Measurements from ENCODE around the gene NFATC2.

Gene NFATC2

DNA sequence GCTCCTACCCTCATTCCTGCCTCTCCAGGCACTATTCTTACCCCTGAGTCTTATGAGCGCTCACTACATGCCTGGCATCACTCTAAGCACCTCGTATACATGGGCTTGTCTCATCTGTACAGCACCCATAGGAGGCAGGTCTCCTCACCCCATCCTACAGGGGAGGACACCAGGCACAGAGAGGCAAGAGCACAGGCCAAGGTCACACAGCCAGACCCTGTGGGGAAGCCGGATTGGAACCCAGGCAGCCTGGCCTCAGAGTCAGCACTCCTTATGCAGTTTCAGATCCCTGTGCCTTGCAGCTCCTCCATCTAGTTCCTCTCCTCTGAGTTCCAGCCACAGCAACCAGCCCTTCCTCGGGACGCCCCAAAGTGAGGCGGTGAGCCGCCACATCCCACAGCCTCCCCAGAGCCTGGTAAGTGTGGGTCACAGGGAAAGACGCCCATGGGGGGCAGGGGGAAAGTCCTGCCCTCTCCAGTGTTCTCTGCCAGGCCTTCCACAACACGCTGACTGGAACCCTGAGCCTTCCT, 103.3 kb downstream of the NFATC2 start:
- in situ Hi-C loops (cut with HindIII; ENCODE audit: low sequenced_read_pairs), result no loop called here

DNA sequence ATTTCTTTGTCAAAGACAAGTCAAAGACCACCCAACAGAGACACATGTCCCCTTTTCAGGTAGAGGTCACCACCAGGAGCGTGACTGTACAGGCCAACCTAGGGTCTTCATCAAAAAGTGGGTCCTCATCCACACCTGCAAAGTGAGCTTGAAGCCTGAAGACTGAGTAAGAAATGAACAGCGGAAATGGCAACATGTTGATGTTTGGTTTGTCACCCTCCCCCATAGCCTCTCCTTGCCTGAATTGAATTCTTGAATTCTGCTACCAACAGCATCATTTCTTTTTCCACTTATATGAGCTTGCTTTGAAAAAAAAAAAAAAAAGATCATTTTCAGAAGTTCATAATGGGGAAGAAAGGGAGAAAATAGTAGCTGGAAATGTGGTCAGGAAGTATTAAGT, 104.4 kb downstream of the NFATC2 start:
- in situ Hi-C loops (cut with HindIII; ENCODE audit: low sequenced_read_pairs), result no loop called here

DNA sequence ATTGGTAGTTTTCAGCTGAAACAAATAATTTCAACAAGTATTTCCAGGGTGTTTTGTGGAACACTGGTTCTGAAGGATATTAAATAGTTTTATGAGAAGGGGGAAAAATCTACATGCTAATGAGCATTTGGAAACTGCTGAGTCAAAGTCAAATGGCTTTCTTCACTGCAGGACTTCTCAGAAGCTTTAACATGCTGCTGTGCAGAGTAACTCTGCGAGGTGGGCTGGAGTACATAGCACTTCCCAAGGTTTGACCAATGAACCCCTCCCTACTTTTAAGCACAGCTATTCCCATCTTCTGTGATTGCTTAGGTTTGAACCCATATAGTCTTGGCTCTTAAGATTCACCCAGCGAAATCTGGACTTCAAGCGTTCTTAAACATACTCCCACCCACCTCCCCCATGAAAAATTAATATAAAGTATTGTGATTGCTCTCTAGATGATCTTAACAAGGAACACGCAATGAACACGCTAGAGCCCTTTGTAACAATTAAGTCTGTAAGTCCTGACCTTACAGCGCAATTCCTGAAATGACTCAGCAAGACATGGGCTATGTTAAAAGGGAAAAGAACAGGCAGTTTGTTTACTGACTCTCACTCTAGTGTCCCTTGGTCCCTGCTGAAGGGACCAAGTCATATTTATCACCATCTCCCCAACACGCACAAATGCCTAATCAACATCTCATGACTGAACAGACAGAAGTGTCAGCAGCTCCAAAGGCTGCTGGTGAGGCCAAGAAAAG, 105.2 kb downstream of the NFATC2 start:
- in situ Hi-C loops (cut with HindIII; ENCODE audit: low sequenced_read_pairs), result no loop called here

DNA sequence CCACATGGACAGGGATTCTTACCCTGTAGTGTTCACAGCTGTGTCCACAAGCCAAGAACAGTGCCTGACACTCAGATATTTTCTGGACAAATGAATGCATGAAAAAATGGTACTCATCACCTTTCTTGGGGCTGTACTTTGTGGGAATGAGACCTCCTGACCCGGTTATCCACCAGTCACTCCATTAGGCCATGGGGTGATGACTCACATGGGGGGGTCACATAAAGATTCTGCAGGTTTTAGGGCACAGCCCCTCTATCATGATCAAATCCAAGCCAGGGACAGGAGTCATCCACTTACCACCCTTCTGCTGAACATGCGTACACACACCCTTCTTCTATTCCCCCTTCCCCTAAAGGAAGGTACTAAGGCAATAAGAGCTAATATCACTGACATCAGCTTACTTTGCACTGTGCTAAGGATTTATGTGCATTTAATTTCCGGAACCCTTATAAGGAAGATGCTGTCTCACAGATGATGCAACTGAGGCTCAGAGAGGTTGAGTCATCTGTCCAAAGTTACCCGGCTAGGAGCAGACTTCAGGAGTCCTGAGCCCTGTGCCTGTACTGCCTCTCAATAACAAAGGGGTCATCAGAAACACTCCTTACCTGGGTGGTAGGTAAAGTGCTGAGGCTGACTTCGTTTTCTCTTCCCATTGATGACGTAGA, 107.8 kb downstream of the NFATC2 start:
- in situ Hi-C loops (cut with HindIII; ENCODE audit: low sequenced_read_pairs), result no loop called here

DNA sequence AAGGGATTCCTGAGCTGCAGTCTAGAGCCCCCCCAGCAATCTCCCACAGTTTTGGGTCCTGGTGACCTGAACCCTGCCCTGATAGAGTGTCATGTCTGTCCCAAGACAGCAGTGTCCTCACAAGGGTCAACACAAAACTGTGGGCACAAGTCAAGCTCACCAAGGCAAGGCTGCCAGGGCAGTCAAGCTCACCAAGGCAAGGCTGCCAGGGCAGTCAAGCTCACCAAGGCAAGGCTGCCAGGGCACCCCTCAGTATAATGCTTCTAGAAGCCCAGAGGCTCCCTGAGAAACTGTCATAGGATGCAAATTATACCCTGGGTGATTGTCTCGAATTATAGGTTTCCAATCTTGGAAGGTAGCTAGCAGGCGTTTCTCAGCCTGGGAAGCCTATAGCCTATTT, 108.5 kb downstream of the NFATC2 start:
- in situ Hi-C loops (cut with HindIII; ENCODE audit: low sequenced_read_pairs), result no loop called here

DNA sequence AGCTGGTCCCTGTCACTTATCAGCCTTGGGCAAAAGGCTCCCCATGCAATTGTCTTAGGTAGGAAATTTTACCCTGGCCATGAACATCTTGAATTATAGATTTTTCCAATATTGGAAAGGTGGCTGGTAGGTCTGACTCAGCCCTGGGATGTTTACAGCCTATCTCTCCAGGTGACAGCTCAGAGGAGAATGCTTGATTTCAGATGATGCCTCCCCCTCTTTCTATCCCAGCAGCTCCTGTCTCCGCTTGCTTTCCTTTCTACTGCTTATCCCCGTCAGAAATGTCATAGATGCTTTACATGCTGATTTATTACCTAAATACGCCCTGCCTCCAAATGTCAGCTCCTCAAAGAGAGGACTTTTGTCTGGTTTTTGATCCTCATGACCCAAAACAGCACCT, 109.6 kb downstream of the NFATC2 start:
- in situ Hi-C loops (cut with HindIII; ENCODE audit: low sequenced_read_pairs), result no loop called here

DNA sequence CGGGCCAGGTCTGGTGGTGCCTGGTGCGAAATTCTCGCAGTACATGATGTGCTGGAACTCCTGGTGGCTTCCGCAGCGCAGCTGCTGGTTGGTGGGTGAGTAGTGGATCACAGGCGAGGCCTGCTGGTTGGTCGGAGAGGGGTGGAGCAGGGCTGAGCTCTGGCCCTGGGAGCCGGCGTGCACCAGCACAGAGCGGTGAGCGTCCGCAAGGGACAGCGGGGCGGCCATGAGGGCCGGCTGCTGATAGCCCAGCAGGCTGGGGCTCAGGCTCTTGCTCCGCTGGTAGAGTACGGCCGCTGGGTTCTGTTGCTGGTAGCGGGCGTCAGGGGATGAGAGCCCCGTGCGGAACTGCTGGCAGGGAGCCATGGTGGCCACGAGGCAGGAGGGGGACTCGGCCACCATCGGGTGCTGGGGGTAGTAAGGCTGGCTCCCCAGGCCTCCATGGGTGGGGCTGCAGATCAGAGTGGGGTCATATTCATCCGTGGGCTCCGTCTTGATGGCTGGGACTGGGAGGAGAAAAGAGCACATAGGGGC, 110.2 kb downstream of the NFATC2 start:
- in situ Hi-C loops (cut with HindIII; ENCODE audit: low sequenced_read_pairs), result no loop called here

DNA sequence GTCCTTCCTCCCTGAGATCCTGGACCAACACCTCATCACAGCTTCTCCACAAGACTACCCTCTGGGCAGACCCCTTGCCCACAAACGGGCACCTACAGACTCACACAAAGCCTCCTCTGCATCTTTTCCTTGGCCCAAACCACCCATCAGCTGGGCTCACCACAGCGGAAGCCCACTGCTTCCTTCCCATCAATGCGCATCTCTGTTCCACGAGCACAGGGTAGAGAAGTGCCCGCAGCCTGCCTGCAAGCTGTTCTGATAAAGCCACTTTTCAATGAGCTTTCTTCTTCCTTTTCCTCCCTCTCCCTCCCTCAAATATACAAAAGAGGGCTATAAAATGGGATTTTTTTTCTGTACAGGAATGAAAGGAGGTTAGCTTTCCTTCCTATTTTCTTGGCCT, 111.2 kb downstream of the NFATC2 start:
- in situ Hi-C loops (cut with HindIII; ENCODE audit: low sequenced_read_pairs), result no loop called here

DNA sequence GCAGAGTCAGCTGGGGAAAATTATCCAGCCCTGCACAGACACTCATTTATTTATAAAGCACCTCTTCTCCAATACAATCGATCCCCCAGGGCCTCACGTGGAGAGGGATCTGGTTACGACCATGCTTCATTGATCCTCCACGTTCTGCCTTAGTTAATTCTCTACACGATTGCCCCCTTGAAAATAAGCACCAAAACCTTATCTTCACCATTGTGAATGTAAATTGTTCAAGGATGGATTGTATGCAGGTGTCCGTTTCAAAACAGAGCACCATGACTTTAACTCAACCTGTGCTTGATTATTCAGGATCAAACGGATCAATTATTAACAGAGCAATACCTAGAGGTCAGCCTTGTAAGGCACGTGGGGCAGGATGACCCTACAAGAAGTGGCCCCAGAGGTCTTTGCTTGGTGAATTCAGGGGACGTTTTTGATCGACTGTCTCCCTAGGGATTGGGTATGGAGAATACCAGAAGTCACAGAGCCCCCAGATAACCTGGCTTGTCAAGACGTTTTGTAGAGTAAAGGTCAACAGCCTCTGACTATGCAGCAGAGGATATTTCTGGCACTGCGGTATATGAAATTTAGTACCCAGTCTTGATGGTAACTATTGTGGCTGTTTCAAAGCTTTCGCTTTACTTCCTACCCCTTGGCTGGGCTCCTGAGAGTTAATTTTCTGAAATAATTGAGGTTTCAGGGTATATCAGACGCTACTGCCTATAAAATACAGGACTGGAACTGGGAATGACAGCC, 112.1 kb downstream of the NFATC2 start:
- in situ Hi-C loops (cut with HindIII; ENCODE audit: low sequenced_read_pairs), result no loop called here

DNA sequence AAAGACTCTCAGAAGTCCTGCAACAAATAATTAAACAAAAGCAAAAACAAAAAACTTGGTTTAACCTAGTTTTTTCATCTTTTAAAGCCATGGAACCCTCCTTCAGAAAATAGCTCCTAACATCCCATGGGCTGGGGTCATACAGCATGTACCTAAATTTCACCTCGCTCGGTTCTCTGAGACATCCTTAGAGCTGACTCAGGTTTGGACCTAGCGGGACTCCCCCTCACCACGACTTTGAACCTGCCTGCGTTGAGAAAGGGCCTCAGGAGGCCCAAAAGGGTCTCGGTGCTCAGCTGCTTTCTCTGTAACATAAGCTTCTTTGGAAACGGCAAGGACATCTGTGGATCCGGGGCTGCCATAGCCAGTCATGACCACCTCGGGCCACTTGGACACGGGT, 112.8 kb downstream of the NFATC2 start:
- in situ Hi-C loops (cut with HindIII; ENCODE audit: low sequenced_read_pairs), result no loop called here

DNA sequence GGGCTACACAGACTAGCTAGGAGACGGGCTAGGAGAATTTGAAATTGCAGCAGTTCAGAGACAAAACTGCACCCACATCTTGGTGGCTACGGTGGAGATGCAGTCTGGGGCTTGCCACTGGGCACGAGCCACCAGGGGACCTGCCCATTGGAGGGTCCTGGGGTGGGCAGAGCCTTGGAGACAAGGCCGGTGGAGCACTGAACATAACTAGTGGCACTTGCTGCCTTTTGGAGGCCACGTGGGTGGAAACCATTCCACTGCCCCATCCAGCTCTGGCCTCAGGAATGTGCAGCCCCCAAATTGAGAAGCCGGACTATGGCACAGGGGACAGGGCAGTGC, 113.4 kb downstream of the NFATC2 start:
- in situ Hi-C loops (cut with HindIII; ENCODE audit: low sequenced_read_pairs), result no loop called here

DNA sequence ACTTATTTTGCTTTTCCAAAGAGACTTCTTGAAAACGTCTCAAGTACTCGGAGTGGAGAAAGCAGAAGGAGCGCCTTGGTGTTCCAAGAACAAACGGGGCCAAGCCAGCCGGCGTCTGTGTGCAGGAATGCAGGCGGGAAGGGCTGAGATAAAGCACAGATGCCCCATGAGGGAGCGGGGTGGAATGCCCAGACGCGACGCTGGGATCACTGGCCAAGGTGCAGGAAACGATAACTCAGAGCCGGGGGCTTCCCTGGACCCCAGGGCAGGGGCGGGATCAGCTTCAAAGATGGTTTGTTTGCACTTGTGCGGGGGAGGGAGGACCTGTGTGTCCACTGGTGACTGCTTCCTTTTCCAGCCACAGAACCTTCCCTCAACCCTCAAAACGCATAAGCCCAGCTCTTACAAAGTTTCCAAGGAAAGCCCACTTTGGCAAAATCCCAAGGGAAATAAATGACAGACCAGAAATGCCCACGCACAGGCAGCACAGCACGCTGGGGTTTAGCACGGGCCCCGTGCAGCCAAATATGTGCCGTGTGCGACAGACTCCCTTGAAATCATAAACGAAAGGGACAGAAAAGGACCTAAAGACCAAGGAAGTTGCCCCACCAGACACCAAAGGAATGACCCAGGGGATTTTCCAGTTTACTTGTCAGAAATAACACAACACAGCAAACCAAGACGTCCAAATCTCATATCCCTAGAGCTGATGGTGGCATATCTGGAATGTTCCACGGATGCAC, 113.9 kb downstream of the NFATC2 start:
- in situ Hi-C loops (cut with HindIII; ENCODE audit: low sequenced_read_pairs), result no loop called here

DNA sequence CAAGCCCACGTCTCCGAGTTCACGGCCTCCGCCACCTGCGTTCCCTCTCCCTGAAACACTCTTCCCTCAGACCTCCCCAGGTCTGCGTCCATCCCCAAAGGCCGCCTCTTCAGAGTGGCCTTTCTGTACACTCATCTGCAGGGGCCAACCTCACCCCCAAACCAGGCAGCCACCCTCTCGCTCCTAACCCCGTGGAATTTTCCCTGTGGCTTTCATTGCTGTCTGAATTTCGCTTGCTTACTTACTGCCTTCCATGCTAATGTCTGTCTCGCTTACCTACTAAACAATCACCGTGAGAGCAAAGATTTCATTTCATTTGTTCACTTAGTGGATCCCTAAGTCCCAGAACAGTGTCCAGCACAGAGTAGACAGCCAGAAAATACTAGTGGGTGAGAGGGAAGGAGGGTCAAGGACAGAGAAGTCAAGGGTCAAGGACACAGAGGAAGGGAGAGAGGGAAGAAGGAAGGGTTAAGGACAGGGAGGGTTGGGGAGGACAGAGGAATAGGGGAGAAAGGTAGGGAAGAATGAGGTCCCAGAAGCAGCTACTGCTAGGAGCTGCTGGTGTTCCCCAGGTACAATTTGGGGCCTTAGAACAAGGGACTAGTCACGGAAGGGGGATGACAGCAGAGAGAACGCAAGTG, 114.7 kb downstream of the NFATC2 start:
- in situ Hi-C loops (cut with HindIII; ENCODE audit: low sequenced_read_pairs), result no loop called here

DNA sequence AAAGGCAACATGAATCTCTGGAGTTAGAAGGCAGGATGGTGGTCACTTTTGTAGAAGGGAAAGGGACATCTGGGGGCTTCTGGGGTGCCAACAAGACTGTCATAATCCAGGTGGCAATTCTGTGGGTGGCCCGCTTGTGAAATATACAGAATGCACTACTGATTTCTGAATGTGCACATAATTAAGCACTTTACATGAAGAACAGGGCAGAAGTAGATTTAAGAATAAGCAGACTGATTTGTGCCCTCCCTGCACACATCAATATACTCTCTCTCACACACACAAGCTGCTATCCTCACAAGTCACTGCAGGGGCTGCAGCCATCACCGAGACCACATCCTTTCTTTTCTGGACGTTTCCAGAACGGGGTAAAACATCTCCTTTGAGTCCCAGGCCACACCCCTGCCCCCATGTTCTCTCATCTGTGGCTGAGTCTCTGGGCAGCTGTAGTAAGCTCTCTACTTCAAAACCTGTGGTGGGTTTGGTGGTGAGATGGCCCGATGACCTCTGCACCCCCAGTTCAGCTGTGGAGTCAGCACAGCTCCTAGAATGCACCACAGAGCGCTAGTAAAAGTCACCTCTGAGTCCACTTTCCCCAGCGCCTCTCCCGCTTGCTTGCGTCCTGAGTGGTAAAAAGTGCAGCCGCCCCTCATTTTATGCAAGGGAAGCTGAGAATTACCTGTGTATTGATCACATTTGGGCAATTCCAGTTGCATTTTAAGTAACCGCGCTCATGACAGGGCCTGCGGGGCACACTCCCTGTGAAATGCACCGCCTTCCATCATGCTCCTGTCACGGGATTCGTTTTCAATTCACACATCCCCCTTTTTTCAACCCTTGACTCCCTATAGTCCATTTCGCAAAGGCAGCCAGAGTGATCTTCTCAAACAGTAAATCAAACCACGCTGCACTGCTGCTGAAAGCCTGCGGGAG, 115.5 kb downstream of the NFATC2 start:
- in situ Hi-C loops (cut with HindIII; ENCODE audit: low sequenced_read_pairs), result no loop called here

DNA sequence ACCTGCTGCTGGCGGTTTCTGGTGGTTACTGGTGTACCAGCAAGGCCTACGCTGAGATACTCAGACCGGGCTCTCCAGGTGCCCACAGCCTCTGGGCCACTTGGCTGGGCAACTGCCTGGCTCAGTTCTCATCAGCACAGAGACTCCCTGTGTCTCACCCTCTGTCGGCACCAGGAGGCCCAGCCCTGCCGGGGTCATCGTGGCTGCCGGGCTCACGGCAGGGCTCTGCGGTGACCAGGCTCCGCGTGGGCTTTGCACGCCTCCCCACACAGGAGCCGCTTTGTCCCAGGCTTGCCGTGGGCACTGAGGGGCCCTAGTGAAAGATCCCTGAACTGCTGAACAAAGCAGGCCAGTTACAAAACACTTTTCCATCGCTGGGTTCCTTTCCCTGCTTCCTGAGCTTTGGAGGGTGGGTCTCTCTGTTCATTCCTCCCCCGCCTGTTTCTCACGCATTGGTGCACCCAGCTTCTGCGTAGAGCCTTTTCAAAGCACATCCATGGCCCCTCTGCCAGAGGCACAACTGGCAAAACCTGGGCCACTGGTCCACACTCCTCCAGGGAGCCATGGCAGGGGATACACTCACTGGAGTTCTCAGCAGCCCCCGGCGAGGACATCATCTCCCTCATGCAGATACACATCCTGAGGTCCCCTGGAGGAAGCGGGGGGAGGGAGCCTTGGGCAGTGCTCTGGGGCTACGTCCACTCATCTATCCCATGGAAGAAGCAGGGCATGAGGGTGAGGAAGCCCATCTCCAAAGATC, 117.0 kb downstream of the NFATC2 start:
- in situ Hi-C loops (cut with HindIII; ENCODE audit: low sequenced_read_pairs), result no loop called here

DNA sequence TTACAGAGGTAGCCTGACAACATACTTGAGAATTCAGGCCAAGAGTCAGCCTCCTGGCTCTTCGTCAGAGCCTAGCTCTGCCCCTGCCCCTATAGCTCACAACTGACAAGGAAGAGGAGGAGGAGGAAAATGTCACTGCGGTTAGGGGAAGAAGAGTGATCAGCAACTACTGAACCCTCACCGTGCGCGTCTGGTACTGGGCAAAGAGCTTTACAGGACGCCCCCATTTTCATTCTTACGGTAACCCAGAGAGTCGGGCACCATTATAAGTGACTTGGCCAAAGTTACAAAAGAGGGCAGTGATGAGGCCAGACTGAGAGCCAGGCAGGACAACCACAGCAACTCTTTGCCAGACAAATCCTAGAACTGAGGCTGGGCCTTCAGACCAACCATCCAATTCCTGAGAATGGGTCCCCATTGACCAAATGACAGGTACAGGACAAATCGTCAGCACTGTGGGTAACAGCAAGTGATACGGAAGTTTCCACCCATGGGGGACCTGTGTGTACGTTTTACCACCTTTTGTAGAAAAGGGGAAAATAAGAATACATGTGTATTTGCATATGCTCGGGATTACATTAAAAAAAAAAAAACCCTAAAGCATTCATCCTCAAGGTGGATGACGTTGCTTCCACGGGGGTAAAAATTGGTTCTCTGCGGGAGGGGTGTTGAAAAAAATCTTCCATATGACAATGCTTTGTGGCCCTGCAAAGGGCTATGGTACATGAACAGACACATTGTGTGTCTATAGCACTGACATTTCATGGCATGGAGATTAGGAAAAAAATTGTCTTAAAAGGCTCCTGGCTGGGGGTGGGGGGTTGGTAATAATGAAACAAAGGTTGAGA, 118.0 kb downstream of the NFATC2 start:
- in situ Hi-C loops (cut with HindIII; ENCODE audit: low sequenced_read_pairs), result loop anchor here (25.0 kb wide), 1 partner anchor 688 kb away; no protein-coding TSS in a partner anchor

DNA sequence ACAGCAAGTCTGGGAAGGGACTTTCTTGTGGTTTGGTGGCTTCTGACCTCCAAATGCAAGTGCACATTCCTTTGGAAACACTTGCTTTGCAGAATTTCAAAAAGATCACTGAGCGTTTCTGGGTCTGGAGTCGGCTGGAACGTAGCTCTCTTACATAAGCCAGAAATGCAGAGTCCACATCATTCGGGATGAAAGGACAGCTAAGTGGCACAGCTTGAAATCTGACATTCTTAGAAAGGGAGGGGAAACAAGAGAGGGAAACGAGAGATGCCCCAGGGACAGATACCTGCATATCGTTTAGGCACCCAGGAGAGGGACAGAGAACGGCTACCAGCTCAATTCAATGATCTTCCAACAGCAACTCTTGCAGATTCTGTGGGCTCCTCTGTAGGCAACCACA, 118.7 kb downstream of the NFATC2 start:
- in situ Hi-C loops (cut with HindIII; ENCODE audit: low sequenced_read_pairs), result loop anchor here (25.0 kb wide), 1 partner anchor 688 kb away; no protein-coding TSS in a partner anchor

DNA sequence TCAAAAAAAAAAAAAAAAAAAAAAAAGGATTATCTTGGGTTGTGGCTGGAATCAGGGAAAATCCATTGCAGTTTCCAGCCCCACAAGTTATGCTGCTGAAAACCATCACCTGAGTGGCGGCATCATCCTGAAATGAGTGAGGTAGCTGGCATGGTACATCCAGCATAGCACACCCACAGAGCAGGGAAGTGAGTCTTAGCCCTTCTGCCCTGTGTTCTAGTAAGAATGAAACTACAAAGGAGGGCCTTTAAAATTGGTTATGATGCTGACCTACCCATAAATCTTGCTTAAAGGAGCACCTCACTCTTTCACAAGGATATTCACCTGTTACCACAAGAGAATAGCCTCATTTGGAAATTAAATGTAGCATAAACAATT, 119.2 kb downstream of the NFATC2 start:
- in situ Hi-C loops (cut with HindIII; ENCODE audit: low sequenced_read_pairs), result loop anchor here (25.0 kb wide), 1 partner anchor 689 kb away; no protein-coding TSS in a partner anchor
